Stimulated activated CD8-positive, alpha-beta memory T cell treated with anti-CD3 and anti-CD28 coated beads, Interleukin-4, amount 100 ng/mL, for 24 hours (primary cell): ENCODE results near the gene ERBB2.
"Not testable (repeated sequence)": the region's sequence is repeated elsewhere in the genome, so short reads cannot be mapped to it uniquely, and the experiment has no call there.

Source experiments
- DNase-seq: peaks from one replicate; pipeline ENCODE4 v3.0.0-alpha.2; 2020; ENCODE audit warnings: low read depth

Gene ERBB2

GRCh38 chr17:39725923-39726322 lies 26.1 kb downstream of the ERBB2 start:
- not testable (repeated sequence) for DNase-seq

DNA sequence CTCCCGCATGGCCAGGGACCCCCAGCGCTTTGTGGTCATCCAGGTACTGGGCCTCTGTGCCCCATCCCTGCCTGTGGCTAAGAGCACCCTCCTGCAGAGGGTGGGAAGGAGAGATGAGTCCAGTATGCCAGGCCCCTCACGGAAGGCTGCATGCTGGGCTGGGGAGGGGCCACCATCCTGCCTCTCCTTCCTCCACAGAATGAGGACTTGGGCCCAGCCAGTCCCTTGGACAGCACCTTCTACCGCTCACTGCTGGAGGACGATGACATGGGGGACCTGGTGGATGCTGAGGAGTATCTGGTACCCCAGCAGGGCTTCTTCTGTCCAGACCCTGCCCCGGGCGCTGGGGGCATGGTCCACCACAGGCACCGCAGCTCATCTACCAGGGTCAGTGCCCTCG lies 26.8 kb downstream of the ERBB2 start:
- no peak for DNase-seq

DNA sequence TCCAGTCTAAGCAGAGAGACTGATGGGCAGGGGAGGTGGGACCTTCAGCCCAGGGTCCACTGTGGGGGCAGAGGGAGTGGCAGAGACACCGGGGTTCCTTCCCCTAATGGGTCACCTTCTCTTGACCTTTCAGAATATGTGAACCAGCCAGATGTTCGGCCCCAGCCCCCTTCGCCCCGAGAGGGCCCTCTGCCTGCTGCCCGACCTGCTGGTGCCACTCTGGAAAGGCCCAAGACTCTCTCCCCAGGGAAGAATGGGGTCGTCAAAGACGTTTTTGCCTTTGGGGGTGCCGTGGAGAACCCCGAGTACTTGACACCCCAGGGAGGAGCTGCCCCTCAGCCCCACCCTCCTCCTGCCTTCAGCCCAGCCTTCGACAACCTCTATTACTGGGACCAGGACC lies 27.7 kb downstream of the ERBB2 start:
- no peak for DNase-seq

- DNase-seq = no peak
Observed at GRCh38 chr17:39729280-39729851, 29.5 kb downstream of the ERBB2 start.

DNA sequence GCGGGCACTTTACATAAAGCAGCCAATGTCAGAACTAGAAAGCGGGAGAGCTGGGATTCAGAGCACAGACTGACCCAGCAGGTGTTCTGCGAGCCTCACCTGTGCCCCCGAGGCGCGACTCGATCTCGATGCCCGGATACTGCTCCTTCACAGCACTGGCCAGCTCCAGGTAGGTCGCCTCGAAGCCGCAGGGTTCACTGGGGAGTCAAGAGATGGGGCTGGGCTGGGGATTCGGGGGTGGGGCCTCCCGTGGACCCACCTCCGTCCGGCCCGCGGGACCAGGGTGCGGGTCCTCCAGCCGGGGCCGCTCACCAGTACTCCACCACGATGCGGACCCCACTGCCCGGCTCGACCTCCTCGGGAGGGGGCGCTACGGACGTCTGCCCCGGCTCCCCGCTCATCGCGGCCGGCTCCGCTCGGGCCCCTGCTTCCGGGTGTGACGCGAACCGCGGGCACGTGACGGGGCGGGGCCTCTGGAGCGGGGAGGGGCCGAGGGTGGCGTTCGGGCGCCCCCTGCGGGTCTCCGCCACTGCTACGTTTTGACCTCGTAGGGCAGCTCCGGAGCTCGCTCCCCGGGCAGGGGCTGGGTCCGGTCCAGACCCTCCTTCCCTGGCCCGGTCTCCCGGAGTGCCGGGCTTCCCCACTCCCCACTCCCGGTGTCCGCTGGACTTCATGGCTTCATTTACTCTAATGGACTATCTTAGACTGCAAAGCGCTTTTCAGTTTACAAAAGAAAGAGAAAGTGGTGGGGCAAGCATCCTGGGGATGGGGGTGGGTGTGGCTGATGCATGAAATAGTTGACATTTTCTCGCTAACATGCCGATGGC lies 30.4 kb downstream of the ERBB2 start, which contains the start of gene MIEN1:
TSS of gene MIEN1 (minus strand) at position 438 of the 827 bp plus-strand sequence. CDS start at position 401, 37 bp downstream.
- DNase-seq = peak; percentile 91

DNA sequence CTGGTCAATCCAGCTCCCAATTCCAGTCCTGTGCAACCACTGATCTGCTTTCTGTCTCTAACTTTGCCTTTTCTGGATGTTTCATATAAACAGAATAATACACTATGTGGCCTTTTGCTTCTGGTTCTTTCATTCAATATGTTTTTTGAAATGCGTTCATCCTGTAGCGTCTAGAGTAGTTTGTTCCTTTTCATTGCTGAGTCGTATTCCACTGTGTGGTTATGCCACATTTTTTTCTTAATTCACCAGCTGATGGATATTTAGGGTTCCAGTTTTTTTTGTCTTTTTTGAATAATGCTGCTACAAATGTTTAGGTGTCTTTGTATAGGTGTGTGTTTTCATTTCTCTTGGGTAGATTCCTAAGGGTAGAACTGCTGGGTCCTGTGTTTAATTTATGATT lies 32.7 kb downstream of the ERBB2 start:
- DNase-seq = no peak

DNA sequence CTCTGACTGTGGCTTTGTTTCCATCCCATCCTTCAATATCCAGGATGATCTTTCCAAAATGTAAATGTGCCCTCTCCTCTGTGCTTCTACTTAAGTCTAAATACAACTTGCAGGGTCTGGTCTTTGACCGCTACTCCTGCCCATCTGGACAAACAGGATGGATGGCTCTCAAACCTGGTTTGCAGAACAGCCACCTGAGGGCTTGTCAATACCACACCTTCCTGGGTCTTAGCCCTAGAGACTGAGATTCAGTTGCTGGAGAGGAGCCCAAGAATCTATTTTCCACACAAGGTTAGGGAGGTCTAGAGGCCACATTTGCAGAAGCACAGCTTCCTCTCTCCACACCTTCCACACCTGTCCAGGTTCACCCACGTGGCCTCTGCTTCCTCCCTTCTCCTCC lies 36.0 kb downstream of the ERBB2 start:
- DNase-seq = no peak

GRCh38 chr17:39736319-39737165 lies 36.7 kb downstream of the ERBB2 start:
- DNase-seq = no peak

DNA sequence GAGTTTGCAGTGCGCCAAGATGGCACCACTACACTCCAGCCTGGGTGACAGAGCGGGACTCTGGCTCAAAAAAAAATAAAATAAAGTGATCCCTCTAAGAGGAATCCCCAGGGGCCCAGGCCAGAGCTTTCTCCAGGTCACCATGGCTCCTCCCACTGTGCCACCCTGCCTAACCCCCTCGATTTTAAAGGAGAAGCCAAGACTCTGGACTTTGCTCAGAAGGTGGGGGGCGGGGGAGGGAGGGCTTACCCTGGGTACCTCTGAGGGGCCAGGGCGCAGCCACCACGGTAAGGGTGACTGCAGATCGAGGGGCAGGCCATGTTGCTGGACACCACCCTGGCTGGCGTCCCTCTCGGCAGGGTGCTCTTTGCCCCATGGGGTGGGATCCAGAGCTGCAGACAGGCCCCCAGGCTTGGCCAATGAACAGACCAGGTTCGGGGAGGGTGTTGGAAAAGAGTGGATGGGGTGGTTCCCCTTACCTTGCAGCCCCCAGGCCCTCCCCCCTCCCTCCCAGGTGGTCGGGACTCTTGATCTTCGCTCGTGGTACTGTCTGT lies 37.4 kb downstream of the ERBB2 start:
- no peak for DNase-seq

DNA sequence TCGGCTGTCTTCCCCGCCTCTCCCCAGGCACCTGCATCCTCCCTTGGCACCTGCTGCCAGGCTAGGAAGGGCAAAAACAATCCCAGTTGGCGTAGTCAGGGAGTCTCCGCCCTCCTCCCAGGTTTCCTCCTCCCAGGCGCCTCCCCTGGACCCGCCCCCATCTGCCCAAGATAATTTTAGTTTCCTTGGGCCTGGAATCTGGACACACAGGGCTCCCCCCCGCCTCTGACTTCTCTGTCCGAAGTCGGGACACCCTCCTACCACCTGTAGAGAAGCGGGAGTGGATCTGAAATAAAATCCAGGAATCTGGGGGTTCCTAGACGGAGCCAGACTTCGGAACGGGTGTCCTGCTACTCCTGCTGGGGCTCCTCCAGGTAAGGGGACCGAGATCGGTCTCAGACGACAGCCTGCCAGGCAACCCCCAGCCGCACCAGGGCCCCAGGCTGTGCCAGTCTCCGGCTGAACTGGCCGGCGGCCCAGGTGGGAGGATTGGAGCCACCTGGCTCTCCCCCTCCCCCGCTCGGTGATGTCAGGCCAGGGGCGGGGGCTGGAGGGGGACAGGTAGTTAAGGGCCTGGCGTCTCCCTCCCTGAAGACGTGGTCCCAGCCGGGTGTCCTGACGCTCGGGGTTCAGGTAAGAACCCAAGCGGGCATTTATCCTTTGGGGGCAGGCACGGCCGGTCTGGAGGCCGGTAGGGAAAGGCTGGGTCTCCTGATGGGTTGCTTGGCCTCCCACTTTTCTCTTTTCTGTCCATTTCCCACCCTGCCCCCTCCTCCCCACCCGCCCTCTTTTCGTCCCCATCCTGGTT lies 38.1 kb downstream of the ERBB2 start, which contains the start of gene GRB7:
TSS of gene GRB7 (plus strand) at position 179 of the 808 bp plus-strand sequence. CDS start 4,364 bp downstream, outside the sequence.
- no peak for DNase-seq

DNA sequence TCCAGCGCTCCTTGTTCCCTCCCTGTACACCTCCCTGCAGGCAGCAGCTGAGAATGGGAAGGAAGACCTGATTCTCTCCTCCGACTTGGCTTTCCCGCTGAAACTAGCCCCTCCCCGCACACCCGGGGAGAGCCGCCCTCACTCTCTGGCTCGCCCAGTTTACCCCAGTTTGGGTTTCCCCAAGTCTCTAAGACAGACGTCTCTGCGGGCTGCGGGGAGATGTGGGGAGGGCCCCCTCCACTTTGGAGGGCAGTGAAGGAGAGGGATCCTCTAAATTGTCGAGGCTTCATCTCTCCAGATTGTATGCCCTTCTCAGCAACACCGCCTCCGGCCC lies 38.7 kb downstream of the ERBB2 start:
- peak; percentile 38 for DNase-seq

GRCh38 chr17:39738983-39739884 lies 39.4 kb downstream of the ERBB2 start:
- no peak for DNase-seq

GRCh38 chr17:39739885-39740356 lies 40.1 kb downstream of the ERBB2 start:
- DNase-seq = no peak

- DNase-seq = no peak
Observed at GRCh38 chr17:39740357-39741111, 40.7 kb downstream of the ERBB2 start.

GRCh38 chr17:39742126-39742855 lies 42.4 kb downstream of the ERBB2 start:
- DNase-seq = no peak

DNA sequence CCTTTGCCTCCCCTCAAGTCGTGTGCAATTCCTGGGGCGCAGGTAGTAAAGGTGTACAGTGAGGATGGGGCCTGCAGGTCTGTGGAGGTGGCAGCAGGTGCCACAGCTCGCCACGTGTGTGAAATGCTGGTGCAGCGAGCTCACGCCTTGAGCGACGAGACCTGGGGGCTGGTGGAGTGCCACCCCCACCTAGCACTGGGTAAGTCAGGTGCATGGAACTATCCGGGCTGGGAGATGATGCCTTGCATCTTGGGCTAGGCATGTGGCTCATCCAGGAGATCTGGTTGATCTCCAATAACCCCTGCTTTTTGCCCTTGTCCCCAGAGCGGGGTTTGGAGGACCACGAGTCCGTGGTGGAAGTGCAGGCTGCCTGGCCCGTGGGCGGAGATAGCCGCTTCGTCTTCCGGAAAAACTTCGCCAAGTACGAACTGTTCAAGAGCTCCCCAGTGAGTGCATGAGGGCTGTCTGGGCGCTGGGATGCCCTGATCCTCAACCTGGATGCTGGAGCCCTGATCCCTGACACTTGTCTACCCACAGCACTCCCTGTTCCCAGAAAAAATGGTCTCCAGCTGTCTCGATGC lies 43.1 kb downstream of the ERBB2 start:
- no peak for DNase-seq

DNA sequence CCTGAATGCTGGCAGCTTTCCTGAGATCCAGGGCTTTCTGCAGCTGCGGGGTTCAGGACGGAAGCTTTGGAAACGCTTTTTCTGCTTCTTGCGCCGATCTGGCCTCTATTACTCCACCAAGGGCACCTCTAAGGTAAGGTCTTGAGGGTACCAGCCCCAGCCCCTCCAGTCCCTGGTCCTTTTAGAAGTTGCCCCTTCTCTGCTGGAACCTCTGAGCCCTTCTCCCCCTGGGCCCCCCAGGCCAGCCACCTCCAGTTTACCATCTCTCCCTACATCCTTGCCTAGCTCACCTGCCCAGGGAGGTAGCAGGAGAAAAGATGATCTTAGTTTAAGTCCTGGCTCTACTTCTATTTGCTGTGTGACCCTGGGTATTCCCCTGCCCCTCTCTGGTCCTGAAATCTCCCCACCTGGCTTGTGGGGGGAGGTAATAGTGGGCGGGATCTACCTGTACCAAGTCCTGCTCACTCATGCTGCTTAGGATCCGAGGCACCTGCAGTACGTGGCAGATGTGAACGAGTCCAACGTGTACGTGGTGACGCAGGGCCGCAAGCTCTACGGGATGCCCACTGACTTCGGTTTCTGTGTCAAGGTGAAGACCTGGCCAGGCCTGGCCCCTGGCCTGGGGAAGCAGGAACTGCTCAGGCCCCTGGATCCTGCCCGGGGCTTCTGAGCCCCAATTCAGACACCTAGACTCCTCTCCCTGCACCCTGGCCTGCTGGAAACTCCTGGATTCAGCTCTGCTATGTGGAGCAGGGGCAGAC lies 44.4 kb downstream of the ERBB2 start:
- no peak for DNase-seq

- no peak for DNase-seq
Observed at GRCh38 chr17:39744836-39745215, 45.0 kb downstream of the ERBB2 start.
